Motor neuron (in vitro differentiated cells): ENCODE data around the gene CAP2. TPM values are rescaled to one million over a fixed set of nuclear protein-coding genes. Genes with fewer than 3 reads are reported as not detected.

Source experiments
- total RNA-seq, 8 experiments: library from RNA; unstranded; fragments of 300-600 nt; gene quantifications; 2 replicates each; pipeline versions ENCODE4 v1.2.3 to v1.2.4, GENCODE V29; 2022

The CAP2 gene
- total RNA-seq, 8 experiments from 2014 or later: 0.15 to 21.8 (median 10.7) TPM

Other genes starting within 250 kb of the CAP2 start
- gene RBM24, start 112.2 kb upstream of the CAP2 start, total RNA-seq: 1 to 10 TPM in 5 of 8 experiments, under 1 TPM in 1, not detected in 2; 0.27 to 6.6 (median 2.4) TPM
- gene FAM8A1, start 206.7 kb downstream of the CAP2 start, total RNA-seq: 10 to 100 TPM; 13.7 to 55.7 (median 27.4) TPM